Activated naive CD4-positive, alpha-beta T cell treated with anti-CD3 and anti-CD28 coated beads, Interleukin-2, amount 10 ng/mL, durations not matched to agents 7 days and 5 days (primary cell): ENCODE measurements around the gene FAM53B.

Experiments
- CTCF ChIA-PET: fragments of 350-600 bp; sonication (Branson Sonifier 250); formaldehyde crosslinking; loops from one replicate; lab custom pipeline; 2021; ENCODE audit warnings: antibody characterized with exemption; lab: Charles Lee
- DNase-seq: peaks from one replicate; pipeline ENCODE4 v3.0.0-alpha.2; 2020
- H3K27ac Mint-ChIP-seq: one replicate; pipeline ENCODE4 v1.8.0; 2021; ENCODE audit warnings: mild to moderate bottlenecking, moderate library complexity, mixed read lengths
- H3K27me3 Mint-ChIP-seq: one replicate; pipeline ENCODE4 v1.8.0; 2021; ENCODE audit warnings: mild to moderate bottlenecking, mixed read lengths
- H3K36me3 Mint-ChIP-seq: one replicate; pipeline ENCODE4 v1.8.0; 2021; ENCODE audit warnings: mixed read lengths
- H3K4me1 Mint-ChIP-seq: one replicate; pipeline ENCODE4 v1.8.0; 2021; ENCODE audit warnings: mixed read lengths
- H3K4me3 Mint-ChIP-seq: one replicate; pipeline ENCODE4 v1.8.0; 2021; ENCODE audit warnings: mild to moderate bottlenecking, moderate library complexity, mixed read lengths
- H3K9me3 Mint-ChIP-seq: one replicate; pipeline ENCODE4 v1.8.0; 2021; ENCODE audit warnings: mixed read lengths

The FAM53B gene

DNA sequence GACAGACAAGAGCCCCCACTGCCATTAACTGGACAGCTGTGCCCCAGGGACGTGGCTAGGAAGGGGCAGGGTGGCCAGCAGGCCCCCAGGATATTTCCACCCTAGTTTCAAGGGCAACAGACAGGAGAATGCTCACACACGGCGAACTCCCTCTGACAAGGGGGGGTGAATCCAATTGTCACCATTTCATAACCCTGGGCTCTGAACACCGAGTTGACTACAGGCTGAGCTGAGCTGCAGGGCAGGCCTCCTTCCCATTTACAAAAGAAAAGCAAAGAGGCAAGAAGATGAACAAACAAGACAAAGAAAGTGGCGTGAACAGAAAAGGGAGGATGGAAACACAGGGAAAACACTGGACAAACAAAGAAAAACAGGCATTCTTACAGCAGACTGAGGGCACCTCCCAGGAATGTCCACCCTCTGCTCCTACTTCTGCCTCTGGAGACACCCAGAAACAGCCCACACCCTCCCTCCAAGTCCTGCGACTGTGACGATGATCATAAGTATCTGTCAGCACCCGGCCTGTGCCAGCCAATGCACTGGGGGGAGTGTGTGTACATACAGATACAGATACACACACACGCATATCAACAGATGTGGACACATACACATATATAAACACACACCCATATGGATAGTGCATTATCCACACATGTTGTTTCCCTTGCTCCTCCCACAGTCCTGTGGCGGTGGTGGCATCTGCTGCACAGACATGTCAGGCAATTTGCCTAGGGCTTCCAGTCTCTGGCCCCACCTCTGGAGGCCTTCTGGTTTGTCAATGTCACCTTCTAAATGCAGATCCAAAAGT is 66.2 kb downstream of the FAM53B start:
- H3K4me3 Mint-ChIP-seq = peak overlapping the region; percentile 55

DNA sequence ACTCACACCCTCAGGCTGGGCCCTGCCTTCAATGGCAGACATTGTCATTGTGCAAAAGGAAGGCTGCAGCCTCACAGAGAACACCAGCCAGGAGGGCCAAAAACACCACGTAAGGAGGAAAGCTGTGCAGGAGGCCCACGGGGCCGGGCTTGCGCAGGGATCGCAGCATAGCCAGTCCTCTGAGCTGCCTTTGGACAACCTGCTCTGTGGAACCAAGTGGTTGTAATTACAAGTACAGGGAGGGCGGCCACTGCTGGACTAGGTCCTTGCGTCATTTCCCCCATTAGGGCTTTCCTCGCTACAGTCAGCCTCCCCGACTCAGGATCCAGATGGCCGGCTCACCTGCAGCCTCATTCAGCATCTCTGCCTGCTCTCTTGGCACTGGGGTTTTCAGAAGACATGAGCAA is 66.9 kb downstream of the FAM53B start:
- H3K27ac Mint-ChIP-seq = peak overlapping the region; percentile 91
- H3K4me1 Mint-ChIP-seq = peaks cover 79% of the 10 kb centered on the region
- H3K9me3 Mint-ChIP-seq = no peaks in the 10 kb centered on the region
- H3K36me3 Mint-ChIP-seq = peaks cover 61% of the 10 kb centered on the region
- CTCF ChIA-PET = no interaction called here
- no peaks in the 10 kb centered on the region for H3K27me3 Mint-ChIP-seq
- H3K4me3 Mint-ChIP-seq = peak overlapping the region; percentile 55
- no peak for DNase-seq

More for the DNA sequence above, 66.2 kb downstream of the FAM53B start:
- no peaks in the 10 kb centered on the region for H3K27me3 Mint-ChIP-seq
- H3K9me3 Mint-ChIP-seq = no peaks in the 10 kb centered on the region
- CTCF ChIA-PET = interaction anchor here (0.6 to 1.0 kb wide), 2 partner anchors 11 to 30 kb away, joined by 3 read pairs; no protein-coding TSS in a partner anchor
- peak; percentile 37 for DNase-seq
- peak overlapping the region; percentile 91 for H3K27ac Mint-ChIP-seq
- peaks cover 61% of the 10 kb centered on the region for H3K36me3 Mint-ChIP-seq
- peaks cover 72% of the 10 kb centered on the region for H3K4me1 Mint-ChIP-seq

DNA sequence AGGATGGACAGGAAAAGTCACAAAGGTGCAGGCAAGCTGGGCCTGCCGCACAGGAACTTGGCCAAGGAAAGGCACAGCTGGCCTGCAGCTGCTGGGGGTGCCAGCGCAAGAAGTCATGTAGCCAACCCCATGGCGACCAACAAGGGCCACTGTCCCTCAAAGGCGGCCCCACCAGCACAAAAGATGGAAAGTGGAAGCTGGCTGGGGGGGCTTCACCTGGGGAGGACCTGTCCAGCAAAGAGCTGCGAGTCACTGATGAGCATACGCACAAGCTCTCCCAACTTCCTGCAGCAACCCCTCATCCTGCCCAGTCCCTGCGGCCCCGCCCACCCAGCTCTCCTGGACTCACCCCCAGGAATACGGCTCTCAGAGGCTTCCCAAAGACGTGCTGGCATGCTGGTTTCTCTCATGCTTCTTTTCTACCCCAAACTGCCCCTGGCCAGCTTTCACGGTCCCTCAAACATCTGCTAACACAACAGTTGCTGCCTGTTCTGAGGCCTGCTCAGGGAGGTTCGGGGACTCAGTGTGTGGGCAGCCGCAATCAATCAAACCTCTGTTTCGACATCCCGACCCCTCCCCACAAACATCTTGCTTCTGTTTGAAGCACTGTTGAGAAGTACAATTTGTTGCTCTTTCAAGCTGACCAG is 67.6 kb downstream of the FAM53B start:
- Mint-ChIP-seq H3K36me3 (peaks cover 60% of the 10 kb centered on the region), H3K27ac (peak overlapping the region; percentile 49), H3K27me3 (no peaks in the 10 kb centered on the region), H3K4me1 (peaks cover 86% of the 10 kb centered on the region), H3K9me3 (no peaks in the 10 kb centered on the region), H3K4me3 (no peak overlapping the region)
- CTCF ChIA-PET = interaction anchor here (1.2 kb wide), 1 partner anchor 12 kb away, joined by 4 read pairs; no protein-coding TSS in a partner anchor
- no peak for DNase-seq

- peaks cover 59% of the 10 kb centered on the region for H3K36me3 Mint-ChIP-seq
- CTCF ChIA-PET = interaction anchor here (1.2 to 2.2 kb wide), 2 partner anchors 13 to 26 kb away, joined by 4 to 6 read pairs; no protein-coding TSS in a partner anchor
- H3K4me3 Mint-ChIP-seq = no peak overlapping the region
- DNase-seq = no peak
- no peaks in the 10 kb centered on the region for H3K9me3 Mint-ChIP-seq
- peaks cover 92% of the 10 kb centered on the region for H3K4me1 Mint-ChIP-seq
- no peaks in the 10 kb centered on the region for H3K27me3 Mint-ChIP-seq
- no peak overlapping the region for H3K27ac Mint-ChIP-seq
Observed at GRCh38 chr10:124675824-124676223, 68.4 kb downstream of the FAM53B start.

DNA sequence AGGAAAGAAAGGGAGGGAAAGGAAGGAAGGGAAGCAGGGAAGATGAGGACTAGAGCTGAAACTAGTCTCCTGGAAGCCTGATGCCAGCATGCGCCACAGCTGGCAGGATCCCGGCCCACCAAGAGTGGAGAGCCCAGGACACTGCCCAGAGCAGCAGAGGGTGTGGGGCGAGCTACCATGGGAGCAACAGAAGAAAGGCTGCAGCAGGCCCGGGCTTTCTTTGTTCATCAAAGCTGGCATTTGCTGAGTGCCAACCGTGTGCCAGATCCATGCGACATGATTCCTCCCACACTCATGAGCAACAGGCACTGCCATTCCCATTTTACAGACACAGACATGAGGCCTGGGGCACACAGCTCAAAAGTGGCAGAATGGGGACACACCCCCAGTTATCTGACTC is 68.9 kb downstream of the FAM53B start:
- no peak overlapping the region for H3K4me3 Mint-ChIP-seq
- CTCF ChIA-PET = interaction anchor here (0.8 to 2.2 kb wide), 4 partner anchors 14 to 53 kb away, joined by 3 to 6 read pairs (median 4); no protein-coding TSS in a partner anchor
- no peaks in the 10 kb centered on the region for H3K9me3 Mint-ChIP-seq
- H3K36me3 Mint-ChIP-seq = peaks cover 59% of the 10 kb centered on the region
- H3K4me1 Mint-ChIP-seq = peaks cover 92% of the 10 kb centered on the region
- H3K27me3 Mint-ChIP-seq = no peaks in the 10 kb centered on the region
- DNase-seq = no peak
- H3K27ac Mint-ChIP-seq = peak overlapping the region; percentile 29

- Mint-ChIP-seq H3K4me1 (peaks cover 90% of the 10 kb centered on the region), H3K36me3 (peaks cover 56% of the 10 kb centered on the region), H3K4me3 (no peak overlapping the region), H3K9me3 (no peaks in the 10 kb centered on the region), H3K27me3 (no peaks in the 10 kb centered on the region), H3K27ac (peak overlapping the region; percentile 29)
- CTCF ChIA-PET = interaction anchor here (0.8 to 2.2 kb wide), 4 partner anchors 10 to 53 kb away, joined by 3 to 6 read pairs (median 3); no protein-coding TSS in a partner anchor
- DNase-seq = no peak
Observed at GRCh38 chr10:124674768-124675222, 69.4 kb downstream of the FAM53B start.

DNA sequence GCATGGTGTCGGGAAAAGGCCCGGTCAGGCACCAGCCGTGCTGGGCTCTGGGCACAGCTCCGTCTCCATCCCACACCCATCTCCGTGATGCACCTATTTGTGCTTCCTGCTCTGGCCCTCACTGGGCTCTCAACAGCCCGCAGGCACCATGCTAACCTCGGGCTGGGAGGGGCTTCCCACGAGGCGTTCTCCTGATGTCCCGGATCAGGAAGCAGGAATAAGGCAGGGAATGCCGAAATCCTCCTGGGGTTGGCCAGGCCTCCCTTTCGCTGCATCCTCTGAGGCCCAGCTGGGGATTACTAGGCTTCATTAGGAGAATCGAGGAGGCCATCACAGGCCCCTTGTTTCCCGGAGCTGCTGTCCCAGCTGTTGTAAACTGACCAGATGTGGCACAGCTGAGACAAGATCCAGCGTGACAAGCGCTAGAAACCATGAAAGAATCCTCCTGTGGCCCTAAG is 72.0 kb downstream of the FAM53B start:
- Mint-ChIP-seq H3K4me1 (peaks cover 64% of the 10 kb centered on the region), H3K9me3 (no peaks in the 10 kb centered on the region), H3K4me3 (no peak overlapping the region), H3K27me3 (no peaks in the 10 kb centered on the region), H3K36me3 (peaks cover 49% of the 10 kb centered on the region), H3K27ac (peak overlapping the region; percentile 77)
- no peak for DNase-seq
- CTCF ChIA-PET = interaction anchor here (0.8 to 1.4 kb wide), 5 partner anchors 12 to 69 kb away, joined by 3 to 6 read pairs (median 4); no protein-coding TSS in a partner anchor

DNA sequence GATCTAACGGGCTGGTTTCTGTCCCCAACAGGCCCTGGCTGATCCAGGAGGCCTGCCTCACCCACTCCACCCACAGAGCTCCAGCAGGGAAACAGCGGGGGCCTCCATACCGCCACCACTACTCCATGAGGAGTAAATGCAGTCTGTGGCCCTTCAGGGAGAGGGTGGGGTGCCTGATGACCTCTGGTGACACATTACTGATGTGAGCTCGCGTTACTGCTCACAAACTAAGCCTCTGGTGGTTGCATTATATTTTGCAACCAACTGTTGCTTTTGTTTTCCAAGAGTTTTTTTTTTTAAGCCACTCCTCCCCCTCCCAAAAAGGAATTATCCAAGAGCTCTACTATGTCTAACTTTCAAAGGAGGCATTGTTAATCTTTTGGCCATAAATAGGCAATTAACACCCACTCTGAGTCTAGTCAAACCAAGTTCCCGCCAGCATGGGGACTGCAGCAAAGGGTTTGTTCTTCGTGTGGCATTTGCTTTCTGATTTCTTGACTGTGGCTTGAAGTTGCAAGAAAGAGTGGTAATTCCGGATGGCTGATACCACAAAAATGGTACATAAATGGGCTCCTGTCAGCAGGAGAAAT is 72.6 kb downstream of the FAM53B start:
- peaks cover 57% of the 10 kb centered on the region for H3K4me1 Mint-ChIP-seq
- H3K36me3 Mint-ChIP-seq = peaks cover 46% of the 10 kb centered on the region
- H3K4me3 Mint-ChIP-seq = no peak overlapping the region
- DNase-seq = no peak
- CTCF ChIA-PET = interaction anchor here (0.8 to 1.8 kb wide), 3 partner anchors 17 to 130 kb away, joined by 3 to 8 read pairs (median 6); no protein-coding TSS in a partner anchor
- no peaks in the 10 kb centered on the region for H3K9me3 Mint-ChIP-seq
- peak overlapping the region; percentile 77 for H3K27ac Mint-ChIP-seq
- no peaks in the 10 kb centered on the region for H3K27me3 Mint-ChIP-seq

GRCh38 chr10:124670849-124671248 is 73.3 kb downstream of the FAM53B start:
- no peak for DNase-seq
- H3K27ac Mint-ChIP-seq = peak overlapping the region; percentile 59
- H3K4me1 Mint-ChIP-seq = peaks cover 50% of the 10 kb centered on the region
- H3K36me3 Mint-ChIP-seq = peaks cover 40% of the 10 kb centered on the region
- no peaks in the 10 kb centered on the region for H3K27me3 Mint-ChIP-seq
- CTCF ChIA-PET = interaction anchor here (0.8 to 1.8 kb wide), 3 partner anchors 18 to 130 kb away, joined by 3 to 8 read pairs (median 6); no protein-coding TSS in a partner anchor
- H3K4me3 Mint-ChIP-seq = no peak overlapping the region
- no peaks in the 10 kb centered on the region for H3K9me3 Mint-ChIP-seq

- Mint-ChIP-seq H3K27me3 (no peaks in the 10 kb centered on the region), H3K4me1 (peaks cover 45% of the 10 kb centered on the region), H3K27ac (peak overlapping the region; percentile 70), H3K9me3 (no peaks in the 10 kb centered on the region), H3K4me3 (no peak overlapping the region), H3K36me3 (peaks cover 37% of the 10 kb centered on the region)
- no peak for DNase-seq
- CTCF ChIA-PET = interaction anchor here (1.8 kb wide), 1 partner anchor 22 kb away, joined by 8 read pairs; no protein-coding TSS in a partner anchor
Observed at GRCh38 chr10:124669824-124670654, 74.1 kb downstream of the FAM53B start.

DNA sequence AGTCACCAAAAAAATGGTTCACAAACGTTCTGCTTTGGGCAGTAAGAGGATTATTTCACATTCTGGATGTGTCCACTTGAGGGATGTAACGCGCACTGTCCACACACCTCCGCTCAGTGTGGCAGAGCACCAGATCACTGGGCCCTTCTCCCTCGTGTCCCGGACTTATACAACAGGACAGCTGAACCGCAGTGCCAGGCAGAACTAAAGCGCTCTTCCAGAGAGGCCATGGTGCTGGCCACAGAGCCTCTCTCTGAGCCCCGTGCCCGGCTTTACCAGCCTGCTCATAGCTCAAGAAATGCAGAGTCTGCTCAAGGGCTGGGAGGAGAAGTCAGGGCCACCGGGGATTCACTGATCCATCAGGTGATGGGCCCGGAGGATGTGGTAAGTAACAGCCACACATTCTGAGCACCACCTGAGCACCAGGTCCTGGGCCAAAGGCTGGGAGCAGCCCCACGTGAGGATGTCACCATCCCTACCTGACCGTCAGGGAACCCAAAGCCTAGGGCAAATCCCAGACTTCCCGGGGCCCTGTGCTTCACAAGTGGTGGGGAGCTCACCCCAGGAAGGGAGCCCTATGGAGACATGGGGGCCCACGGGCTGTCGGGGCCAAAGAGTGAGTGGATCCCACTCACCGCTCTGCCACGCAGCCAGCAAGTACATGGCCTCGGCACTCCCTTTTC is 74.9 kb downstream of the FAM53B start:
- Mint-ChIP-seq H3K4me1 (peaks cover 40% of the 10 kb centered on the region), H3K27me3 (no peaks in the 10 kb centered on the region), H3K4me3 (no peak overlapping the region), H3K9me3 (no peaks in the 10 kb centered on the region), H3K36me3 (peaks cover 32% of the 10 kb centered on the region), H3K27ac (peak overlapping the region; percentile 70)
- CTCF ChIA-PET = no interaction called here
- no peak for DNase-seq

- Mint-ChIP-seq H3K9me3 (no peaks in the 10 kb centered on the region), H3K27ac (no peak overlapping the region), H3K4me1 (peaks cover 35% of the 10 kb centered on the region), H3K4me3 (no peak overlapping the region), H3K27me3 (no peaks in the 10 kb centered on the region), H3K36me3 (peaks cover 32% of the 10 kb centered on the region)
- no peak for DNase-seq
- CTCF ChIA-PET = no interaction called here
Observed at GRCh38 chr10:124668517-124669051, 75.6 kb downstream of the FAM53B start.
